DMS53 (cell line): ENCODE data around the gene PDE2A.

Experiments
- DNase-seq: peaks from one replicate; lab custom pipeline; 2025; lab: John Stamatoyannopoulos, UW

The PDE2A gene

DNA sequence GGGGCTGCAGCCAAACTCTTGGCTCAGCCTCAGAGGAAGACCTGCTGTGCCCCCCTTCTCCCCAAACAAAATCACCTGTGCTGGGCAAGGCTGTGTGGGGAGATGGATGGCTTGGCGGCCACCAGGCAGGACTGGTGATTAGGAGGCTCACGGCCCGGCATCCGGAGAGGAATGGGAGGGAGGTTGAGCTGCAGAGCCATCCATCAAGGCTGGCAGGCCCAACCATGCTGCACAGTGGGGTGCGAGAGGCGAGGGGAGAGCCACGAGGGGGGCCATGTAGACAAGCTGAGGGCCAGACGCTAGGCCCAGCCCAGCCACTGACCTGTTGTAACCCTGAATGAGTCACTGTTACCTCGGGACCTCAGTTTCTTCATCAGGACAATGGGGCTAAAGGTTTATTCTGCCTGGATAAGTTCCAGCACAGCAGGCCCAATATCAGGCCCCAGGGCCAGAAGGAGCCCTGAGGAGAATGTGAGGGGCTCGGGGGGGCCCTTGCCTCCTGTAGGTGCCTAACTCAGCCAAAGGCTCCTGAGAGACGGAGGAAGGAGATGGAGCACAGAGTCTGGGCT lies 18.2 kb downstream of the PDE2A start:
- DNase-seq = no peak

DNA sequence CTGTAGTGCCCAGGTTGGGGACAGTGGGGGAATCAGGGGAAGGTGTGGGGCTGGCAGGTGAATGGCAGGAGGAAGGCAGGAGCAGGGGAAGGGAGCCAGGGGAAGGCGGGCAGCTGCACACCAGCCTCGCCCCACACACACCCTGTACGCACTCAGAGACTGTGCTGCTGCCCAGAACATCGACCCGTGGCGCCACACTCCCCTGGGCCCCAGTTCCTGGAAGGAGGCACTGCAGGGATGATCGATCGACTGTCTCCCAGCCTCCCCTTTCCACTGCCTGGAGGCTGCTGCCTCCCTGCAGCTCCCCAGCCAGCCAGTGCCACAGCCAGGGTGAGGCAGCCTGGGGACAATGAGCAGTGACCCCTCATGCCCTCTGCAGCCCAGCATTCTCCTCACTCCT lies 19.2 kb downstream of the PDE2A start:
- DNase-seq = no peak

DNA sequence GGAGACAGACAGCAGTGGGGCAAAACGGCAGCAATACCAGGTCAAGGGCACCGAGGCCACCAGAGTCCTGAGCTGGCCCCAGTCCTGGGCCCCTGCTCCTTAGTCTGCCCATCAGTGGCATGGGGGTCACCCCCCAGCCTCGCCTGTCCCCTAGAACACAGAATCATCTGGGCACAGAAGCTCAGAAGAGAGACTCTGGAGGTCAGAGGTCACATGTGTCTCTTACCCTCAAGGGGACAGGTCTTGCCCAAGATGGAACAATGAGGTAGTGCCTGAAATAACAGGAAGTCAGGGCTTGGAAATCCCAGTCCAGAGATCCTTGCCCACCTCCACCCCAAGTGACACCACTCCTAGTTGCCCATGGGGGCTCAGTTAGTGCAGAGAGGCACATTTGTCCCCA lies 20.6 kb downstream of the PDE2A start:
- no peak for DNase-seq

DNA sequence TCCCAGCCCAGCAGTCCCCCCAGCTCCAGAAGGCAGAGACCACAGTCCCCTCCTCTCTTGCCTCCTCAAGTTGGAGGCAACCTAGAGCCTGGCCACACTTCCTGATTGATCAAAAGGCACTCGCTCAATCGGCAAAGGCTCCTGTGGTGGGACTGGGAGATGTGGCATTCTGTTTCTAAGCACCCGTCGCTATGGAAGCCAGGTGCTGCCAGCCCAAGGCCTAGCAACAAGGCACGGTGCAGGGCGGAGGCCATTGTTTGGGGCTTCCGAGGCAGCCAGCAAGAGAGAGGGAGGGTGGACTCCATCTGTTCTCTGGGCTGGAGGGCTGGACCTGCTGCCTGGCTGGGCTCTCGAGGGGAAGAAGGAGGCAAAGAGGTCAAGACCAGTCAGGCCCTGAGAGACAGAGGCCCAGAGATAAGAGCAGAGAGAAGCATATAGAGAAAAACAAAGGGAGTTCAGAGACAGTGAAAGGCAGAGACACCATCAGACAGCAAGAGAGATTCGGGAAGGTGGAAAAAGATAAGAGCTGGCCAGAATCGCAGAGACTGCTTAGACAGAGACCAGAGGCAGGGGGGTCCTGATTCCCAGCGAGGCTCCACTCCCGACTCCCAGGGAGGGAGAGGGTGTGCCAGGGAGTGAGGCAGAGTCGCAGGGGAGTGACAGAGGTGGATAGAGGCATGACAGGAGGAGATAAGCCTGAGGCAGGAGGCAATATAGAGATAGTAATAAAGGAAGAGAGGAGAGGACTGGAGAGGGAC lies 21.2 kb downstream of the PDE2A start:
- DNase-seq = peak; percentile 56

DNA sequence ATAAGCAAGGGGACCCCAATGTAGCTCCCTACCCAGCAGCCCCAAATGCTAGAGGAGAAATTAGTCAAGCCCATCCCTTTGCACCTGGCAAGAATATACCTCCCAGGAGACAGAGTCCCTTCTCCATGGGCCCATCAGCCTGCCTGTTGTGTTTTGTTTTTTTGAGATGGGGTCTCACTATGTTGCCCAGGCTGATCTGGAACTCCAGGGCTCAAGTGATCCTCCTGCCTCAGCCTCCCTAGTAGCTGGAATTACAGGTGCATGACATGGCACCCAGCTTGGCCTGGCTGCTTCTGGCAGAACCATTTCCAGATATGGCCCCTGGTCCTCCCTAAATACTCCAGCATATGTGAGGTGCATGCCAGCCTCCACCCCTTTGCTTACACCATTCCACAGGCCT lies 22.1 kb downstream of the PDE2A start:
- DNase-seq = no peak

DNA sequence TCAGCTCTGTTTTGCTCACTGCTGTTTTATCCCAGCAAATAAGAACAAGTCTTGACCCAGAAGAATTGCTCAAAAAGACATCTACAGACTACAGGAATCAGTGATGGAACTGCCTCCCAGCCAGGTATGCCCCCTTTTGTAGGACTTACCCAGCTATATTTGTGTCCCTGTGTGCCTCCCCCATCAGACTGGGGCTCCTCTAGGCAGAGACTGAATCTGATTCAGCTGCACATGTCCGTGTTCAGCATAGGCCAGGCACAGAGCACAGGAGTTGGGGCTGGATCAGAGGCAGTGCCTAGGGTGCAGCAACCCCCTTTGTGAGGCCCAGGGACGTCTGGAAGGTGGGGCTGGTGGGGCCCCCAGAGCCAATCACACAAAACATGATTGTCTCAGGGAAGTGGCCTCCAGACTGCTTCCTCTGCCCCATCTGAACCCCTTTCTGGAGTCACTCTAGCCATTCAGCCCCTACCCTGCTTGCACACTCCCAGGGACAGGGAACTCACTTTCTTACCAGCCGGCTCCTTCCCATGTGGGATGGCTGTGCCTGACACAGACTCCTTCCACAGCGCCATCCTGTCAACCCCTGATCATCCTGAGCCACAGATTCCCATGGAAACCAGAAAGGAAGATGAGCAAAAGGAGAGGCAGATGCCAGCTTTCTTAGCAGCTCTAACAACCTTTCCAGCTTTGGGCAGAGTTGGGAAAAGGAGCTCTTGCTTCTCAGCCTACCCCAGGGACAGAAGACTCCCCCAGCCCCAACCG lies 24.8 kb downstream of the PDE2A start:
- no peak for DNase-seq

DNA sequence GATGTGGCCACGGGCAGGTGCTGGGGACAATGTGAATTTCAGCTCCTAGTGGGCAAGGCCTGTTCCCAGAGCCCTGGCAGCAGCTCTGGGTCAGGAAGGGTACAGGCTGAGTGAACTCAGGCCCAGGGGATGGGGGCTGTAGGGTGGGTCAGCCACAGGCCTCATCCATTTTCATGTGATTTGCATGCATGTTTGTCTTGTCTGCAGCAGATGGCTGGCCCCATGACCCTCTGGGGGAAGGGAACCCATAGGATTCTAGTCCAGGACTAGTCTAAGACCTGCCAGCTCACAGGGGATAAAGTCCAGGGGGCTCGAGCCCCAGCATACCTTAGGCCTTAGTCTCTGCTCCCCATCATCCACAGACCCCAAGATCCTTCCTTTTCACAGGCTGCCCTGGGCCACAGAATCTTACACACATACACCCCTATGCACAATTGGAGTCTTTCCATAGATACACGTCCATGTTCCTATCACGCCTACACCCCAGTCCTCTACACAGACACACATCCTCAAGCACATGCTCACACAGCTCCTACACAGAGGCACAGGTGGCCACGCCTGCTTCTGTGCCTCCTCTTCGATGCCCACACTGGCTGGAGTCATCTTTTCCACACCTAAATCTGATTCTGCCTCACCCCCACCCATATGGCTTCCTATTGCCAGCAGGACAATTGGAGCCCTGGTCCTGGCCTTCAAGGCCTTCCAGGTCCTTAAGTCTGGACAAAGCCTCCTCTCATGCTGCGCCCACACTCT lies 25.7 kb downstream of the PDE2A start:
- DNase-seq = no peak

DNA sequence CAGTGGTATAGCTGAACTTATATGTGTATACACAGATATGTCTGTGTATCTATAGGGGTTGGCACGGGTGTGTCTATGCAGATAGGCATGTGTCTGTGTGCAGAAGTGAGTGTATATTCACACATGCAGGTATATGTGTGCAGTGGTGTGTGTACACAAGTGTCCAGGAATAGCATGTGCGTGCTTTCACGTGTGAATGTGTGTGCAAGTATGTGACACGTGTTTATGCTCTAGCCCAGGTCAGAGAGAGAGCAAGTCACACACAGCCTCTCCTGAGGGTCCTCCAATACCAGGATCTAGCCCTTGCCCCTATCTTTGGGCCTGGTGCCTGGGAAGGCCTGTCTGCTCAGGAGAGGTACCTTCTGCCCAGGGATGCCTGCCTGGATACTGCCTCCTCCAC lies 26.3 kb downstream of the PDE2A start:
- no peak for DNase-seq

DNA sequence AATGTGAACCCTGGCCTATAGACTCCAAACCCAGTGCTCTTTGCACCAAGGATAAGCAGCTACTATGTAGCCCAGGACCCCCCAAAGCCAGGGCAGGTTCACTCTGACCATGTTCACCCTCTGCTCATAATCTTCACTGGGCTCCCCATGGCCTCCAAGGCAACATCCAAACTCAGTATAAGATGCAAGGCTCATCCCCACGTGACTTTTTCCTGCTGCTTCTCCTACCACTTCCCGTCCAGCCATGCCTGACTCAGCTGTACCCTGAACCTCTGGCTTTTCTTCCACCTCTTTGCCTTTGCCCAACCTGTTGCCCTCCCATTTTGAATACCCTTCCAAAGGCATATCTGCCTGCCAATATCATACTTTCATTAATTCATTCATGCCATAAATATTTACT lies 27.8 kb downstream of the PDE2A start:
- no peak for DNase-seq

DNA sequence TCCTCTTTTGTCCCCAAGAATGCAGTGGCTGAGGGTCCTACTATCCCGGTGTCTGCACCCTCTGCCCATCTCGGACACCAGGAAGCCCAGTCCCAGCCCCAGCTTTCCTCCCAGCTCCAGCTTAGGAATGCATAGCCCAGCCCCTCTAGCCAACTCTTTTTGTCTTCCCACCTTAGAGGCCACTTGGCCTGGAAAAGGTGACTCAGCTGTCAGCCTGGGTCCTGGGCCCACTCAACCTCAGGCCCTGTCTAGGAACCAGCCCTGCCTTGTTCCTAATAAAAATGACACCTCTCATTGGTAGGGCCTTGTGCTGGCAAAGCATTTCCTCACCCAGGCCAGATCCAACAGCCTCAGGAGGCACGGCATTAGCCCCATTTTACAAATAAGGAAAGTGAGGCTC lies 28.2 kb downstream of the PDE2A start:
- no peak for DNase-seq

DNA sequence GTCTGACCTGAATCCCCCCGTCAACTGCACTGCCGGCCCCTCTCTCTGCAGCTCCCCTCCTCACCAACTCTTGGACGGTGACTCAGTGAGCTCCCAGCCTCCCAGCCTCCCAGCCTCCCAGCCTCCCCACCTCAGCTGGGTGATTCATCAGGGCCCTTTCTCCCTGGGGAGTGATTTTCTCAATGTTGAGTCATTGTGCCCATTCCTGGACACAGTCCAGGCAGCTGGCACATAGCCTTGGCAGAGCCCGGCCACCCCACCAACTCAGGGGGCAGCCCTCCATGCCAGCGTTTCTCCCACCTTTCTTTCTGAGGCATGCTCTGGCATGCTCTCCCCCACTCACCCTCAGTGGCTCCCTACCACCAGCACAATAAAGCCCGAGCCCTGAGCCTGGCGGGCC lies 30.7 kb downstream of the PDE2A start:
- DNase-seq = peak; percentile 70

DNA sequence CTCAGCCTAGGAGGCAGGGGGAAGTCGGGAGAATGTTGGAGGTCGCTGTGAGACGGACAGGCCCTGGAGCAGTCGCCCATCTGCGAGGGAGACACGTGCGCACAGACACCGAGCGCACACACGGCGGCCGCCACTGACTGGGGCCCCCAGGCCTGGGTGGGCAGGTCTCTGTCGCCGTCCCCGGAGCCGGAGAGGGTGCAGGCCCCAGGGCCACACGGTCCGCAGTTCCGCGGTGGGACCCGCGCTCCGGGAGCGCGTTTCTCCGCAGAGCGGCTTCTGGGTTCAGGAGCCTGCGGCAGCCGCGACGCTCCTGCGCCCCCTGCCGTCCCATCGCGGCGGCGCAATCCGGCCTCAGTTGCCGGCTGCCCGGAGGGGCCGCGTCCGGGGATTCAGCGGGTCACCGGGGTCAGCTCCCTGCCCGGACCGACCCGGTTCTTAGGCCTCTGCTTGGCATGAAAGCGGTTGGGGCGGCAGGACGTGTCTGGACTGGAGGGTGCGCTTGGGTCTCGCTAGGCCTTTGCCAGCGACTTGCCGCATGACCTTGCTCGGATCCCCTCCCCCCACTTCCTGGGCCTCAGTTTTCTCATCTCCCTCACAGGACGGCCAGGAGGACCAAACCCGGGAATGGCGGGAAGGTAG lies 31.2 kb downstream of the PDE2A start:
- peak; percentile 91 for DNase-seq

DNA sequence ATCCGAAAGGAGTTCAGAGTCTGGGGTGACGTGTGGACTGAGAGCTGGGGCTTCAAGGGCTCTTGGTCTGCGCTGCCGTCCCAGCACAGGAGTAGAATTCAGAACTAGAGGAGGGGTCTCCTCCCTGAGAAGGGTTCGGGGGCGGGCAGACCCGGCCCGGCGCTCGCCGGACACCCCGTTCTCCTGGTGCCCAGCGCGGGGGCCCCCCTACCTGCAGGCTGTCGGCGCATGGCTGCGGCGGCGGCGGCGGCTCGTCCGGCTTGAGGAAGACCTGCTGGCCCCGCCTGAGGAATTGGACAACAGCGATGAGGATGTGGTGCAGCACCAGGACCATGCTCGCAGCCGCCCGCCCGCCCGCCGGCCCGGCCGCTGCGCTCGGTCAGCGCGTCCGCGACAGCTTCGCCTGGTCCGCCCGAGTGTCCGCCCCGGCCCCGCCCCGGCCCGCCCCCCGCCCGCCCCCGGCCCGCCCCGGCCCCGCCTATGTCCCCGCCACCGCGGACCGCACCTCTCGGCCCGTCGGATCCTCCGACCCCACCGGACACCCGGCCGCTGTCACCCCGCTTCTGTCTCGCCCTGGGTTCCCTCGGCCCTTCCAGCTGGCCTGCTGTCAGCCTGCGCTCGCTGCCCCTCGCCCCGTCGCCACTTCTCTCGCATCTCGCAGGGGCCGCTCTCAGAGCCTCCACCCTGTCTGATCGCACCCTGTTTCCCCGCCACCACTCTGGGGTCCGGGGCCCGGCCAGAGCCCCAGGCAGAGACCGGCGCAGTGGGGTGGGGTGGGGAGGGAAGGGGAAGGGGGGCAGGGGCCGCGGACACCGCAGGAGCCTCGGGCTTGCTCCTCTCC lies 32.0 kb downstream of the PDE2A start:
- peak; percentile 82 for DNase-seq

DNA sequence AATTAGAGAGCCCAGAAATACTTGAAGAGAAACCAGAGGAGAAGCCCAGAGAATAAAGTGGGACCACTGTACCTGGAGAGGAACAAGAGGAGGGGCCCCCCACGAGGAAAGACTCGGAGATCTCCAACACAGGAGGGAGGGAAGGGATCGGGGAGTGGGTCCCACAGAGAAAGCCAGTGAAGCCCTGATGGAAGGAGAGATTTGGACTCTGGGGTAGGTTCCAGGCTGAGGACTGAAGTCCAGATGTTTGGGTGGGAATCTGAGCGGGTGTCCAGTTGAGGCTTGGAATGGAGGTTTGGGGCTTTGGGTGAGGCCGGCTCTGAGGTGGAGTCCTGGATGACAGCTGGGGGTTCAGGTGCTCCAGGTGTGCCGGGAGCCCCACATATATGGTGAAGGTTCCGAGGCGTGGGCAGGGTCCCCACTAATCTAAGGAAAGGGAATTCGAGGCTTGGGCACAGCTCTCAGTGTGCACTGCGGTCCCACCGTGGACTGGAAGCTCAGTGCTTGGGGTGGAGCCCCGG lies 32.6 kb downstream of the PDE2A start:
- DNase-seq = no peak

DNA sequence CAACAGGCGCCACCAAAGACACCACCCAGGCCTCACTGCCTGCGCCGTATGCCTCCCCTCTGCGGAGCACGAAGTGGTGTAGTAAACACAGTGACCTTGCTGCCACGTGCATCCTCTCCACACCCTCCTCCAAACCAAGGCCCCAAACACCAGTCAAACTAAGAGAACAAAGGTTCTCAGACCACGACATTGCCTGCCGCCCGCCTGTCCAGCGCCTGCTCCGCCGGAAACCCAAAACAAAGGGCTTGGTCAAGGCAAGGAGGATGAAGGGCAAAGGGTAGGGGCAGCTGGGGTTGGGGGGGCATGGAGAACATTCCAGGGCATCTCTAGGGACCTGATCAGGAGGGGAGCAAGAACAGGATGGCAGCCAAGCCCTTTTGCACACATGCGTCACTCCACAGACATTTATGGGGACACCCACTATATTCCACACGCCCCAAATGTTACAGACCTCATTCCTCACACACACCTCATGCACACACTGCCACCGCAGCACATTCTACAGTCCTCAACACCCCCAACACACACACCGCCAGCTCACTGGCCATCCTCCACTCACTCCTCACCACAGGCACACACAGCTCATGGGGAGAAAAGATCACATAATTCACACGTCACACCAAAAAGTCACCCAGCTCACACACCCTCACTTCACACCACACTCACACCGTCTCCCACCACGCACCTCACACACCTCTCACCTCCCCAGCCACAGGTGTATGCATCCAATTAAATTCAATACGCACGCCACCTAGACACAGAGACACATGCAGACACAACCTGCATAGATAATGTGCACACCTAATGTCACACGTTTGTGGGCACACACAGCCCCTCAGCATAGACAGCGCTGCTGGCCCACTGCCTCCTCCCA lies 34.5 kb downstream of the PDE2A start:
- no peak for DNase-seq

DNA sequence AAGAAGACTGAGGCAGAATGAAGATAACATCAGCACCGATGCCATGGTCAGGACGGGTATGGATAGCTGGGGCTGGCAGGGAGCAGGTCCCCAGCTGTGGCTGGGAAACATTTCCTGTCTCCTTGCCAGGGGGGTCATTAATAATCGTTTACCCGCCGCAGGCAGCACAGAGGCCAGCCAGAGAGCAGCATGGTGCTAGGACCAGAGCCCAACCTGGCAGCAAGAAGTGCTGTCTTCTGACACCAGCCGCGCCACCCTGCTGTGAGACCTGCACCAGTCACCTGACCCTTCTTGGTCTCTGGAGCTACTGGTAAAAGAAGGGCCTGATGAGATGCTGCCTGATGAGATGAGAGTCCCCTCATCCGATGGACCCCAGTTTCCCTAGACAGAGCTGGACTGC lies 36.3 kb downstream of the PDE2A start:
- DNase-seq = no peak

DNA sequence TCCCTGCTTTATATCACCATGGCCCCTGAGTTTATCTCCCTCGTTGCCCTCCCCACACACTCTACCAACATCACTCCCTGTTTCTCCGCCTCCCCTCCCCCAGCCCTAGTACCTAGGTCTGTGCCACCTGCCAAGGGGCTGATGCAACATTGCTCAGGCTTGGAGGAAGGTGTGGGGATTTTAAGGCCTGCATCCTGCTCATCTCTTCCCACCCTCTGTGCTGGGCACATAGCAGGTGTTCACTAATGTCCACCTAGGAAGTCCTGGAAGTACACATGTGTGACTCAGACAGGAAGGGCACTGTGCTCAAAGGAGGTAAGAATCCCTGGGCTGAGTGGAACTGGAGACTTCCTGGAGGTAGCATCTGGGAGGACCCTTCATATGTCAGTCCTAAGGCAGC lies 37.0 kb downstream of the PDE2A start:
- peak; percentile 82 for DNase-seq

DNA sequence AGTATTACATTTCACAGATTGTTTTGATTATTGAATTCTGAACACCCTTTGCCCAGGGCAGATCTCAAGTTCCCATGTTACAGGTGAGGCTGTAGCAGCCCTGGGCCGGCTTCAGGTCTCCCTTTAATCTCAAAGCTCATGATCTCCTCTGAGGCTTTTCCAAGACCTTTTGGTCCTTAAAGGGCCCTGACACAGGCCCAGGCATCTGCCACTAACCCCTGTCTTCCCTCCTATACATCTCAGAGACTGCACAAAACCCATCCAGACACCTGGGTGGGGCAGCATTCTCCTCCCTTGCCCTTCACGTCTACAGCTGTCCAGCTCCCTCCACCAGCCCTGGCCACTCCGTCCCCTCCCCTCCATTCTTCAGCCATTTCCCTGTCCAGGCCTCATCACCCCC lies 37.8 kb downstream of the PDE2A start:
- DNase-seq = no peak

DNA sequence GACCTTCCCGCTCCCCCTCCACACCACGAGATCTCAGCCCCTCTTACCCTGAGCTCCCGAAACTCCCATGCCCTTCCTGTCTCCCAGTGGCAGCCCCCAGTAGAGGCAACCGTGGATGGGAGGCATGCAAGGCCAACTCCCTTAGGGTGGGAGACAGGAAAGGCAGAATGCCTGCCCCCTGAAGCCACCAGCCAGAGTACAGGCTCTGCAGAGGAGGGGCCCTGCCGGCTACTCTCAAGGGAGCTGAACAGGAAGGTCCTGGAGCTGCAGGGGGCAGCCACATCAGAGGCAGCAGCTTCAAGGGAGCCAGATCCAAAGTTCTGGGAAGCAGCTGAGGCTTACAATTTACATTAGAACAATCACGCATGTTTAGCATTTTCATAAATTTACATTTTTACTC lies 38.3 kb downstream of the PDE2A start:
- DNase-seq = no peak

DNA sequence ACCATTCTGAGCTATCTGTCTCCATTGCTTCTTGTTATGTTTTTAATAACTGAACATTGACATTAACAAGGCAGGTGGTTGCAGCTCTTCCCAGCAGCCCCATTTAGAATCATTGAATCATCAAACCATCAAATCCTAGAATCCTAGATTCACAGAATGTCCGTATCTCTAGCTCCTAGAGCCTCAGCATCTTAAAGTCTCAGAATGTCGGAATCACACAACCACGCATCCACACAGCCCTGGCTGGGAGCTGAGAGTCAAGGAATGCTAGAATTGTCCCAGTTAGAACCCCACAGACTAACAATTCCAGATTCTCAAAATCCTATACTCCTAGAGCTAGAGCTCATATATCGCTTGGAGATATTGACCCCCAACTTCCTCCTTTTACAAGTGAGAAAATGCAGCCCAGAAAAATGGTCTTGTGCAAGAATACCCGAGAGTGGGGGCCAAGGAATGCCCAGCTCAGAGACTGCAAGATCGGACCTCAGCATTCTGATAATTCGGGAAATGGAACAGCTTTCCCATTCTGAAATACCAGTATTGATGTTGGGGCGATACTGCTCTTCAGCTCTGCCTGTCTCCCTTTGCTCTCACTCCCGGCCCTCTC lies 38.8 kb downstream of the PDE2A start:
- DNase-seq = no peak
